GM21529 (cell line): ENCODE measurements around the gene TAS2R43.
"Not testable (repeated sequence)": the region's sequence is repeated elsewhere in the genome, so short reads cannot be mapped to it uniquely, and the experiment has no call there.

ENCODE experiments used
- ATAC-seq: cut with Tn5 transposase; IDR thresholded peaks from one replicate; pipeline ENCODE4 v1.9.1; 2021; ENCODE audit not compliant: unreplicated experiment

The TAS2R43 gene

GRCh38 chr12:11092128-11092527, at the start of gene TAS2R43:
TAS2R43 (minus strand) TSS chr12:11092313; CDS start chr12:11092229, 84 bp downstream.
- ATAC-seq: no peak

DNA sequence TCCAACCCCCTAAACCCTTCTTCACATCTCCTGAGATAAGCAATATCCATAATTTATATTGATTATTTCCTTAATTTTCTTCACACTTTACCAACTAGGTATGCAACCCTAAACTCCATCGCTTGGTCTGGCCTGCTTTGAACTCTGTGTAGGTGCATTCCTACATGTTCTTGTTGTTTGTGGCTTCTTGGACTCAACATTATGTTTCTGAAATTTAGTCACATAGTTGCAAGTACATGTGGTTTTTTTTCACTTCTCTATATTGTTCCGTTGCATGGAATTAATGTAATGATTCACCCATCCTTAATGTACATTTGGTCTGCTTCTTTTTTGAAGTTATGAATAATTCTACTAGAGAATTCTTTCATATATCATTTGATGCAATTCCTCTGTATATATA, 44.0 kb upstream of the TAS2R43 start:
- ATAC-seq: no peak

- ATAC-seq: no peak
These were observed 42.2 kb upstream of the TAS2R43 start, which contains the start of gene TAS2R30 for GRCh38 chr12:11134305-11134704. TAS2R30 (minus strand) TSS chr12:11134644; CDS start chr12:11134244, 400 bp downstream.

DNA sequence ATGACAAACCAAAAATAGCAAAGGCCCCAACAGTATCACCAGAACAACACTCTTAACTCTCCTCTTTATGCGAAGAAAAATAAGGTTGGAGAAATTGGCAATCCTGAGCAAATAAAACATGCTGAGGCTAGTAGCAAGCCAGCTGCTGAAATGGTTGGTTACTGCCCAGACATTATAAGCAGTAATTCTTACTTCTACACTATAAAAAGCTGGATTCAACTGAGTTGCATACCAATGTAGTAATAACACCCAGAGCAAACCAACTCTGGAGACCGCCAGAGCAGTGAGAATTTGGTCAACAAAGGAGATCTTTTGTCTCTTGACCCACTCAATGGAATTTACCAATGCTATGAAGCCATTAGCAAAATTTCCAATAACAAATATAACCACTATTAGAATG, 41.7 kb upstream of the TAS2R43 start:
- no peak for ATAC-seq

GRCh38 chr12:11133162-11133561, 41.0 kb upstream of the TAS2R43 start:
- ATAC-seq: no peak

- ATAC-seq: no peak
These were observed 38.9 kb upstream of the TAS2R43 start for GRCh38 chr12:11130999-11131398.

DNA sequence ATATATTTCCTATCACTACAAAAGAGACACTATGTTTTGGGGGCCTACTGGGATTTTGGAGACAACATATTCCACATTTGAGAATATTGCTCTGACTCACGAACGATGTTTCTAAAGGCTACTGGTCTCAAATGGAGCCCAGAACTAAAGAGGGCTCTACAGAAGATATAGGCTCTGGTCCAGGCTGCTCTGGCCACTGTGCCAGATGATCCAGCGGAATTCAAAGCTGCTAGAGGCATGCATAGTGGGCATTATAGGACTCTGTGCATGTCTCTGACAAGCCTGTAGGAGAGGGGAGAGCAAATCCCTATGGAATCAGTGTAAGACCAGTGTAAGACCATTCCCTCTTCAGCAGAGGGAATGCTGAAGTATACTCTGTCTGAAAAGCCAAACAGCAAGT, 38.3 kb upstream of the TAS2R43 start:
- ATAC-seq: no peak

GRCh38 chr12:11114130-11114529, 22.0 kb upstream of the TAS2R43 start:
- not testable (repeated sequence) for ATAC-seq

- ATAC-seq: not testable (repeated sequence)
These were observed 19.1 kb upstream of the TAS2R43 start for GRCh38 chr12:11111213-11111612.

GRCh38 chr12:11108862-11109261, 16.7 kb upstream of the TAS2R43 start:
- ATAC-seq: no peak

DNA sequence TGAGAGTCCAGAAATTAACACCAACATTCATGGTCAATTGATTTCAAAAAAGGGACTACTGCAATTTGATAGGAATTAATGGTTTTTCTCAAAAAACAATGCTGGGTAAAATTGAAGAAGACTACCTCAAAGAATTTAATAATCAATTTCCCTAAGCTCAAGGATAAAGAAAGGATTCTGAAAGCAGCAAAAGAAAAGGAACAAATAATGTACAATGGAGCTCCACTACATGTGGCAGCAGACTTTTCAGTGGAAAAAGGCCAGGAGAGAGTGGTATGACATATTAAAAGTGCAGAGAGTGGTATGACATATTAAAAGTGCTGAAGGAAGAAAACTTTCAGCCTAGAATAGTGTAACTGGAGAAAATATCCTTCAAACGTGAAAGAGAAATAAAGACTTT, 15.6 kb upstream of the TAS2R43 start:
- ATAC-seq: no peak

DNA sequence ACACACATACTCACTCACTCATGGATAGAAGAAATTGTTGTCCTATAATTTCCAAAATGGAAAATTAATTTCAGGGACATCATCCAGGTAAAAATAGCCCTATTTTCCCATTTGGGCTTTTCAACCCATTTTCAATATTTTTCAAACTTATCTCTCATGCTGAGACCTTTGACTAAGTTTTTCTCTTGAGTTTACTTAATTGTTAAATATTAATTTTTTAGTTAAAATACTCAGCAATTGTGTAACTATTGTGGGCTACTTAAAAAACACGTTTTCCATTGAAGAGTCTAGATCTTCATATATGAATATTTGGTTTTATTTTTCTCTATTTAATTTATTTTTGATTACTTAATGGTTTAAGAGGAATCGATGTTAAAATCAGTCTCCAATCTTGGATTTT, 14.2 kb upstream of the TAS2R43 start:
- no peak for ATAC-seq

- no peak for ATAC-seq
These were observed 13.4 kb upstream of the TAS2R43 start for GRCh38 chr12:11105546-11105945.

- not testable (repeated sequence) for ATAC-seq
These were observed 2.8 kb upstream of the TAS2R43 start for GRCh38 chr12:11094910-11095309.

DNA sequence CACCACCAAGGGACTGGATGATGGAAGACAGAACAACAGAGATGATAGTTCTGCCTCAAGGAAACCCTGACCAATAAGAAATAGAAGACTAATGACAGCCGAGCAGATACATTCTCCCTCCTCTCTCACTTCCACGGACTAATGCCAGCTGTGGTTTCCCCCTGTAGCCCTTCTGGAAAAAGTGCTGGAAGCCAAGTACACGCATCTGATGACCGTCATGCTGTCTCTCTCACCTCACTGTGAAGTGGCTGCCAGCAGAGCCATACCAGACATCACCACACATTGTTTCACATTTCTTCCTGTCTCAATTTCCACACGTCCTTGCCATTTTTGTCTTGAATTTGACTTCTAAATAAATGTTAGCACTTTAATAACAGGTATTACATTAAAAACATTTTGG, 2.9 kb downstream of the TAS2R43 start:
- no peak for ATAC-seq

- no peak for ATAC-seq
These were observed 6.7 kb downstream of the TAS2R43 start for GRCh38 chr12:11085419-11085818.

DNA sequence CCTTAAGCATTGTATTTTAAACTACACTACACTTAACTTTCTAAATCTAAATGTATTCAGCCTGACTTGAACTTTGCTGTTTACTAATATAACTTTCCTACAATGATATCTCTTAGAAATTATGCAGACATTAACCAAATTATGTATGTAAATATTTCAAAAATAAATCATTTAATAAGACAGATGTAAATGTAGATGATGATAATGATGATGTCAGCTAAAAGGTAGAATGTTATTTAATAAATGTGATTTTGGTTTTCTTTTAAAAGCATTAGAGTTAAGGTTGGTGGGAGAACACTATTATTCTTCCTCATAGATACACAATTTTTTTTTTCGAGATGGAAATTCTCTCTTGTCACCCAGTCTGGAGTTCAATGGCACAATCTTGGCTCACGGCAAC, 10.1 kb downstream of the TAS2R43 start:
- ATAC-seq: no peak

GRCh38 chr12:11078246-11078645, 13.9 kb downstream of the TAS2R43 start:
- no peak for ATAC-seq

GRCh38 chr12:11075642-11076041, 16.5 kb downstream of the TAS2R43 start:
- no peak for ATAC-seq

DNA sequence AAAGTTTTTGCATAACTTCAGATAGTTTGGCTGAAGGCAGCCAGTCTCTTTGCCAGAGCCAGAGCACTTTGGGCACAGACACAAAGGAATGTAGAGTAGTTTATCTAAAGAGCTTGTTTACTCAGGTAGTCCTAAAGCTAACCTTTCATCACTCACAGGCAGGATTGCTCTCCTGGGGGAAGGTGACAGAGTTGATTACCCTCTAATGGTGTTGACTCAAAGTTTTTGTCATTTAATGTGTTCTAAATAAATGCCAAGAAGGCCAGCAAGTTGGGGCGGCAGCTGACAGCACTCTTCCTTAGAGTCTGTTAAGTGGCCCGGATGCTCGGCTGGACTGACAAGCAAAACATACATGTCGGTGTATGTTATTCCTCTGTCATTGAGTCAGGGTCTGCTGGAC, 20.7 kb downstream of the TAS2R43 start:
- ATAC-seq: no peak

DNA sequence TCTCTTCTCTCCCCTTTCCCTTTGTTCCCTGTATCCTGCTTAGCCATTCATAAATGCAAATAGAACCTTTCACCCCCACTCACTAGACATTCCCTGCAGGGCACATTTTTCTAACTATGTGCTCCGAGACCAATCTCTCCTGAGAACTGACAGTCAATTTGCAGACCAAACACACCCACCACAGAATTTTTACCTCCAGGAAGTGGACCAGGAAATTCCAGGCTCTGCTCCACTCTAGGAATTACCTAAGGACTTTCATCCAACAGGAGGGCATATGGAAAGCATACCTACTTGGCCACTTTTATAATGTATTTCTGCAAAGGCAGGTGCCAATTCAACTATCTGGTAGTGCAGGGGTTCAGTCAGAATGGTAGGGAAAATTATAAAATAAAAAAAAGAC, 21.1 kb downstream of the TAS2R43 start:
- no peak for ATAC-seq

DNA sequence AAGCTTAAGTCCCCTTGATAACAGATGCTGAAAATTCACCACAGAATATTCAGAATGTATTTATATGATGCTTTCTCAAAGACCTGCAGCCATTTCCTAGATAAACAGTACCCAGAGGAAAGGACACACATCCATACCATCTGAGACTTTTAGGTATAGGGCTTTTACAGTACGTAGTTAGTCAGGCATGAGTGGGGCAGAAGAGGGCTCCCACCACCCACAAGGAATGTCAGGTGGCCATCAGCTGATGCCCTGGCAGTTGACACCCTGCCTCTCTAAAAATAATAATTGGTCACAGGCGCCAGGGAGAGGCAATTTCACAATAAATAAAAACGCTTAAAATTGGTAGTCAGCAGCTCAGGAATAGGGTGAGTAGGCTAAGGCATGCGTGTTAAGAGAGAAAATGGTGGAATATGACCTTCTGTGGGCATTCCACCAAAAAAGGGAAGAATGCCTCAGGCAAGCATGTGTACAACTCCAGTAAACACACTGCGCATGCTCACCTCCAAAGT, 22.2 kb downstream of the TAS2R43 start:
- no peak for ATAC-seq

DNA sequence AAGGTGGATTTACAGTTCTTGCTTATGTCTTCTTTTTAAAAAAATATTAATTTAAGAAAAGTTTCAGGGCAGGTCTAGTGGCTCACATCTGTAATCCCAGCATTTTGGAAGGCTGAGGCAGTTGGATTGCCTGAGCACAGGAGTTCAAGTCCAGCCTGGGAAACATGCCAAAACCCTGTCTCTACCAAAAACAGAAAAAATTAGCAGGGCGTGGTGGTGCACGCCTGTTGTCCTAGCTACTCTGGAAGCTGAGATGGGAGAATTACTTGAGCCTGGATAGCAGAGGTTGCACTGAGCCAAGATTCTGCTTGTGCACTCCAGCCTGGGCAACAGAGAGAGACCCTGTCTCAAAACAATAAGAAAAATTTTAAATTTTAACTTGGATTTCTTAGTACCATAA, 24.6 kb downstream of the TAS2R43 start:
- no peak for ATAC-seq
